NCI-H187 (cell line): Measurements from ENCODE around the gene SGSM1.
"Not testable (repeated sequence)": the region's sequence is repeated elsewhere in the genome, so short reads cannot be mapped to it uniquely, and the experiment has no call there.

Experiments used
- DNase-seq, 2 experiments: peaks; one replicate each; lab custom pipeline; 2025; lab: John Stamatoyannopoulos, UW

Gene SGSM1

DNA sequence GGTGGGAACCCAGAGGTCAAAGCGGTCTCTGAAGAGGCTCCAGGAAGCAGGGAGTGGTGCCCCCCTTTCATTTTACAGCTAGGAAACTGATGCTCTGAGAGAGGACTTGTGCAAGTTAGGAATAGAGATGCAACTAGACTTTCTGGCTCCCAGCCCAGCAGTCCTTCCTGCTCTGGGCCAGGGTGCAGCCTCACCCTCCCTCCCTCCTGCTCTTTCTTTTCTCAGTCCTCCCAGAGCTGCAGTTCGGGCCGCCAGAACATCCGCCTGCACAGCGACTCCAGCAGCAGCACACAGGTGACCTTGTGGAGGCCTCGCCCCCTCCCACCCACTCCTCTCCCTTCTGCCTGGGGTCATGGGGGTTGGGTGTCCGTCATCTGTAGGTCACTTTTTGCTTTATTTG is 89.0 kb downstream of the SGSM1 start:
- DNase-seq = no peak

DNA sequence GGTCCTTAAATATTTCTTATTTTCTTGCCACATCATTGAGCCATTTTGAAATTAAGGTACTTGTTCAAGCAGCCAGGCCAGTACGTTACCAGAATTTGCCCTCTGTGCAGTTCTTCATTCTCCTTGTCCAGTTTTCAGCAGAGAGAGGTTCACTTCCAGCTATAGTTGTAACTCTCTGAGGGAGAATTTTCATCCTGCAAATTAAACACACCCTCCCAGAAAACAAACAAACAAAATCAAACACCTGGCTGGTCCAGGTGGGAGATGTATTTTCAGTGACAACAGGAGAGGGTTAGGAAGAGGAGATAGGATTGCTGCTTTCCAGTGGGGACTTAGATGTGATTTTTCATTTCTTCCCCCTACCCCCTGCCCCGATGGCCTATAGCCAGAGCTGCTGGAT is 95.4 kb downstream of the SGSM1 start:
- DNase-seq = no peak

DNA sequence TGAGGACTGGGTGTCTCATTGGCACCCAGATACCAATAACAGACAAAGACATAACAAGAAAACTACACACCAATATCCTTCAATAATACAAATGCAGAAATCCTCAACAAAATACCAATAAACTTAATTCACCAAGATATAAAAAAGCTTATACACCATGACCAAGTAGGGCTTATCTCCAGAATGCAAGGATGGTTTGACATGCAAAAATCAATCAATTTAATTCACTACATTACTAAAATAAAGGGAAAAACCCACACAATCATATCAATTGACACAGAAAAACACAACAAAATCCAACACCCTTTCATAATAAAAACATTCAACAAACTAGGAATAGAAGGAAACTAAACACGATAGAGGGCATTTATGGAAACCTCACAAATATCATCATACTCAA is 99.9 kb downstream of the SGSM1 start:
- DNase-seq = no peak

DNA sequence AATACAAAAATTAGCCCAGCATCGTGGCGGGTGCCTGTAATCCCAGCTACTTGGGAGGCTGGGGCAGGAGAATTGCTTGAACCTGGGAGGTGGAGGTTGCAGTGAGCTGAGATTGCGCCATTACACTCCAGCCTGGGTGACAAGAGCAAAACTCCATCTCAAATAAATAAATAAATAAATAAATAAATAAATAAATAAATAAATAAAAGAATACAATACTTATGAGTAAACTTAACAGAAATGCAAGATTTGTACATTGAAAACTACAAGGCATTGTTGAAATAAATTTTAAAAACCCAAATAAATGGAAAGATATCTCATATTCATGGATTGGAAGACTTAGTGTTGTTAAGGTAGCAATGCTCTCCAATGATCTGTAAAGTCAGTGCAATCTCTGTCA is 101.1 kb downstream of the SGSM1 start:
- not testable (repeated sequence) for DNase-seq

DNA sequence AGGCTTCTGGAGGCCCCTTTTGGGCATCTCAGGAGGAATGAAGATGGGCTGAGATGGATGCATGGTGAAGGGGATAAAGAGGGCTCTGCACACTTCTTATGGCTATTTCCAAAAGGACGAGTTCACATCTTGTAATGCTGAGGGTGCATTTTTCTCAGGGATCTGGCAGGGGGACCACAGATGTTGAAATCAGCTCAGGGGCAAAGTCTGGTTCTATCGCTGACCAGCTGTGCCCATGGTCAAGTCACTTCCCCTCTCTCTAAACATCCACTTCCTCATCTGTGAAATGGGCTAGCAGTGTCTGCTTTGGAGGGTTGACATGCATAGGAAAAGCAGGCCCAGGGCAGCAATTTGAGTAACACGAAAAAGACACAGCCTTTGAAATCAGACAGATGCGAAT is 114.0 kb downstream of the SGSM1 start:
- DNase-seq = no peak

DNA sequence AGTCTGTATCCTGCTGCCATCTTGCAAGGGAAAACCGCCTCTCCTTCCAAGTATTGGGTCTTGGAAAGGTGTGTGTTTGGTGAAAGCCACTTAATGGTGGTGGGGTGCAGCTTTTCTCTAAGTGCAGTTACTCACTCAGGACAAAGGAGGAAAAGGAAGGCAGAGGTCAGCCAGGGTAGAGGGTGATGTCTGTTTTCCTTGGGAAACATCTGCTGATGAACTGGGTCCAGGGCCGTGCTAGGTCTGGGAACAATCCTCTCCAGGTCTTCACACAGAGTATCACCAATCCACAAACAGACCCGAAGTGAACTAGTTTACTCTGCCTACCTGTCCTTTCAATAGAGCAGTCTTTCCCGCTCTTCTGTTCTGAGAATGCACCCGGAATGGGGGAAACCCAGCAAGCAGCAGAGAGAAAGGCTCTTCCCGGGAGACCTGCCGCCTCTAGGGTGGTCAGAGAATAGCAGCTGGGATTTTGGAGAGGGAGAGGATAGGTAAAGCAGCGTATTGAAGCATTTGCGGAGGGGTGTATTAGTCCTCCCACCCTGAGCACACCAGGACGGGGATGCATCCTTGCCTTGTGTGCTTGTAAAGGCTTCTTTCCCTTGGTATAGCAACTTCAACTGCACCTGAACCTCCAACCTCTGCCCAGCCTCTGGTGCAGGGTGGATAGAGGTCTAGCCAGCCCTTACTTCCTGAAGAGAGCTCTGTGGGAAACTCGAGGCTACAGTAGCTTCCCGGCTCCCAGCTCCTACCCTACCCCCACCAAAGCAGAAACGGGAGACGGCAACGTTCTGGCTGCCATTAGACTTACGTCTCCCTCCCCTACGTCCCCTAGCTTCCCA is 119.8 kb downstream of the SGSM1 start:
- no peak for DNase-seq

DNA sequence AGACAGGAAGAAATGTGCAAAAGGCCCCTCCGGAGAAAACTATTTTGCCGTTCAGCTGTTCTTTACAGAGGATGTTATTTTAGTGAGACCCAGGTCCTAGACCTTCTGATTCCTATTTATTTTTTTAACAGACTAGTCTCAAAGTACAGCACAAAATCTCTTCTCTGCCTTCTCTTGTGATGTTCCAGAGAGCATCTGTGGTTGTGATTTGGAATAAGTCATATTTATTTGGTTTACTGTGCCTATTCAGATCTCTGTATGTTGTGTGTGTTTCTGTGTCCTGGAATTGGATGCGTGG is 120.4 kb downstream of the SGSM1 start:
- no peak for DNase-seq

DNA sequence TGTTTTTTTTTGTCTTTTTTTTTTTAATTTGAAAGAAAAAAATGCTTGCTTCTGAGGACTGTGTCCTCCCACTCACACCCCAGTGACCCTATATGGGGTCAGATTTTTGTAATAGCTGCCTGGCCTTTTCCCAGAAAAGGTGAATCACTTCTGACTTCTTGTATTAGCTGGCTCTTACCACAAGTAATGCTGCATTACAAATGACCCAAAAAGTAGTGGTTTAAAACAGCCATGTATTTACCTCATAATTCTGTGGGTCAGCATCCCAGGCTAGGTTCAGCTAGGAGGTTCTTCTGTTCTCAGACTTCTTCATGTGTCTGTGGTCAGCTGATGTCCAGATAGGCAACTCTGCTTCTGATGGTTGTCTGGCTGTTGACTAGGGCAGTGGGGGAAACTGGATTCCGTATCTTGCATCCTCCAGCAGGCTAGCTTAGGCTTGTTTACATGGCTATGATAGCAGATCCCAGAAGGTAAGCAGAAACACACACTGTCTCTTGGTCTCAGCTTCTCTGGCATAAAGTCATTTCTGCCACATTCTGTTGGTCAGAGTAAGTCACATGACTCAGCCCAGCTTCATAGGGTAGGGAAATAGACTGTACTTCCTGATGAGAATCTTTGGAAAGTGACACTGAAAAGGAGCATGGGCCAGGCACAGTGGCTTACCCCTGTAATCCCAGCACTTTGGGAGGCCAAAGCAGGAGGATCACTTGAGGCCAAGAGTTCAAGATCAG is 121.0 kb downstream of the SGSM1 start:
- no peak for DNase-seq

DNA sequence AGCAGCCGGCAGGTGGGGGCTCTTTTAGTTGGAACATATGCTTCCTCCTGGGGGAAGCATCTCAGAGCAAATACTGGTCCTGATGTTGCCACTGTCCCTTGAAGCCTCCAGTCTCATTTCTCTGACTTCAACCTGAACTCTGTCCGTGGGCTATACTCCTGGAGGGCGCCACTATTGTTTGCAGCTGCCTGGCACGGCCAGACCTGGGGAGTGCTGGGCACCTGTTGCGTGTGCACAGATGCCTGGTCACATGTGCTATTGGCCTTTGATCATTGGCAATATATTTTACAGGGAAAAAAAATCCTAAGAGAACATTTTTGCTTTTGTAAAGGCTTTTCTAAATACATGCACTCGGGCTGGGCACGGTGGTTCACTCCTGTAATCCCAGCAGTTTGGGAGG is 122.3 kb downstream of the SGSM1 start:
- DNase-seq = no peak

DNA sequence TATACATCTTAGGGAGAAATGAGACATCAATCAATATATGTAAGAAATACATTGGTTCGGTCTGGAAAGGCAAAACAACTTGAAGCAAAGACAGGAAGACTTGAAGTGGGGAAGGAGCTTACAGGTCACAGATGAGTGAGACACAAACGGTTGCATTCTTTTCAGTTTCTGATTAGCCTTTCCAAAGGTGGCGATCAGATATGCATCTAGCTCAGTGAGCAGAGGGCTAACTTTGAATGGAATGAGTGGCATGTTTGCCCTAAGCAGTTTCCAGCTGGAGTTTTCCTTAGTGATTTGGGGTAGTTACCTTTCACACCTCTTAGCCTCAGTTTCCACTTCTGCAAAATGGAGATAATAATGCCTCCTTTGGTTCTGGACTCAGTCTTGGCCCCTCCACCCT is 124.7 kb downstream of the SGSM1 start:
- DNase-seq = no peak

DNA sequence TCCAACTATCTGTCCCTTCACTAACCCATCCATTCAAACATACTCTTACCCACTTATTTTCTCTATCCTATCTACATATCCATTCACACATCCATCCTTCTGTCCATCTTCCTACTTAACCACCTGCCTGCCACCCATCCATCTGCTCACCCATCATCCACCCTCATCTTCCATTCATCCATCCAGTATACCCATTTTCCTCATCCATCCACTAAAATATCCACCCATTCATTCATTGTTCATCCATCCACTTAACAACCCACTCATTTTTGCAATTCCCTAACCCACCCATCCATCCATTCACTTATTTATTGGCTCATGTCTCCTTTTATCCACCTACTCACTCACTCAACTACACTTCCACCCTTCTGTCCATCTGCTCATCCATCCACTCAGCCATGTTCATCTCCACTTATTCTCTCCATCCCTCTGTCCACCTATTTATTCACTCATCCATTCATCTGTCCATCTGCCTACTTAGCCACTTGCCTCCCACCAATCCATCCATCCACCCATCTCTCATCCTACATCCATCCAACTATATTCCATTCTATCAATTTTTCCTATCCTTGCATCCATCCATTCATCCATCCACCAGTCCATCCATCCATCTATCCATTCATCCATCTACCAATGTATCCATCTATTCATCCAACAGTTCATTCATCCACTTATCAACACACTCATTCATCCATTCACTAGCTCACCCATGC is 129.9 kb downstream of the SGSM1 start:
- no peak for DNase-seq

DNA sequence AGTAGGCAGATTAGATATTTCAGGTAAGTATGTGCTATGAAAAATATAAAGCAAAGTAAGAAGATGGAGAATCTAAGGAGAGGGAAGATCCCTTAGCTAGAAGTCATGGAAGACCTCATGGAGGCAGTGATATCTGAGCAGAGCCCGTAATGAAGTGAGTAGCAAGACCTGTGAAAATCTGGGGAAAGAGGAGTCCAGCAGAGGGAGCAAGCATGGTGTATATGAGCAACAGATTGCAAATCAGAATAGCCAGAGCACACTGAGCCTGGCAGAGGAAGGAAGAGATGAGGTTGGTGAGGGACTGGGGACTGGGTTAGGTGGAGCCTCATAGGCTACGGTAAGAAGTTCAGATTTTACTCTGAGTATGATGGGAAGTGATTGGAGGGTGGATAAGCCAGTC is 131.1 kb downstream of the SGSM1 start:
- DNase-seq = no peak

DNA sequence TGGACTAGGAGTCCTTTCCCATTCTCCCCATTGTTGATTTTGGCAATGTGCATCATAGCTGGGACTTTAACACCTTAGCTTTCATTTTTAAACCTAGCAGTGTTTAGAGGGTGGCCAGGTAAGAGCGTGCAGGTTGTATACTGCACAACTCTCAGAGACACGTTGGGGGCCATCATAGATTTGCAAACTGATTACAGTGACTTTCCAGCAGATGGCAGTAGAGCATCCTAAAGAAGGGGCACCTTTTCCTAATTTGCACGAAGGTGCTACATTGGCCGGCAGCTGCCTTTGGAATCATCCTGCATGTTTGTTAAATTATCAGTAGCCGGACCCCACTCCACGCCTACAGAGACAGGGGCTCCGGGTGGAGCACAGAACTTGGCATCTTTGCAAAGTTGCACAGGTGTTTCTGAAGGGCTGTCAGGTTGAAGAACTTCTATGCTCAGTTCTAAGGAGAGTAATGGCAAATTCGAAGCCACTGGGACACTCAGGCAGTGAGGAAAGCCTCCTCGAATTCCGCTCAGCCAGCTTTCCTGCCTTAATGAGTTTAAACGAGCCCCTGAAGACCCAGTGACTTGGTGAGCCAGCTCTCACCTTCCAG is 132.8 kb downstream of the SGSM1 start:
- DNase-seq = no peak

DNA sequence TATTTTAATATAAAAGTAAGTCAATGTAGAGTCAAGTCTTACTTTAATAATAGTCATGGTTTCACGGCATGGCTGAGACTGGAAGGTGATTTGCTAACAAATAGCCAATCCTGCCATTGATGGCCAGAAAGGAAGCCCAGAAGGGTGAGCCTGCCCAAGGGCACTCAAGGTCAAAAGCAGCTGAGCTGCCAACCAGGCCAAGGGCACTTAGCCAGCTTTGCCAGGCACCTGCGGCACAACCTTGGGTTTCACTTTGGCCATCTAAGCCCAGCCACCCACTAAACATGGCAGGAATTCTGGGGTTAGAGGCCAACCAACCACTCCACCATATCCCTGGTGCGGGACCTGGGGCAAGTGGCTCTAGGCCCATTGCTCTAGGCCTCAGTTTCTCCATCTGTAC is 136.3 kb downstream of the SGSM1 start:
- no peak for DNase-seq

DNA sequence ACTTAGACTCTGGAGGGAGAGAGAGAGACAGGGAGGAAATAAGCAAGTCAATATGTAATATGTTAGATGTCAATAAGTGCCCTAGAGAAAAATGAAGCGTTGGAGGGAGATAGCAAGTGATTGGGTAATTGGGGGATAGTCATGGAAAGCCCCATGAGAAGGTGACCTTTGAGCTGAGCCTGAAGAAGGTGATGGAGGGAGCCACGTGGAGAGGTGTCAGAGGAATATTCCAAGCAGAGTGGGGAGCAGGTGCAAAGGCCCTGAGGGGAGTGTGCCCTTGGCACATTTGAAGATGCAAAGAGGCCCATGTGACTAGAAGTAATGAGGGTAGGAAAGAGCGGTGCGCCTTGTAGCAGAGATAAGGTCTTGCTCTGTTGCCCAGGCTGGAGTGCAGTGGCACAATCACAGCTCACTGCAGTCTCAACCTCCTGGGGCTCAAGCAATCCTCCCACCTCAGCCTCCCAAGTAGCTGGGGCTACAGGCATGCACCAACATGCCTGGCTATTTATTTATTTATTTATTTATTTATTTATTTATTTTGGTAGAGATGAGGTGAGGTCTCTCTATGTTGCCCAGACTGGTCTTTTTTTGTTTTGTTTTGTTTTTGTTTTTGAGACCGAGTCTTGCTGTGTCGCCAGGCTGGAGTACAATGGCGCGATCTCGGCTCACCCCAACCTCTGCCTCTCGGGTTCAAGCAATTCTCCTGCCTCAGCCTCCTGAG is 138.4 kb downstream of the SGSM1 start:
- DNase-seq = no peak

DNA sequence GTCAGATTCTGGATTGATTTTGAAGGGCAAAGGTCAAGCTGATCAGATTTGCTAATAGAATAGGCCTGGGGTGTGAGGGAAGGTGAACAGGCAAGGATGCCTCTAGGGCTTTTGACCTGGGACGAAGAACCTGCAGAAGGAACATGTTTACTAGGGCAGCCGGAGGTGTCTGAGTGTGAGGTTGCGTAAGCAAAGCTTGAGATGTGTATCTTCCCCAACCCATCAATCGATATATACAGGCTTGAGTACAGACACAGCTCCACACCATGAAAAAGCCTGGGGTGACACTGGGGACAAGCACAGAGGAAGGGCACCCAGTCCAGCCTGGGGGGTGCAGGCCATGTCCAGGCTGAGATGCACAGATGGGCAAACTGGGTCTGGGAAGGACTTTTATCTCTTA is 139.4 kb downstream of the SGSM1 start:
- DNase-seq = no peak

DNA sequence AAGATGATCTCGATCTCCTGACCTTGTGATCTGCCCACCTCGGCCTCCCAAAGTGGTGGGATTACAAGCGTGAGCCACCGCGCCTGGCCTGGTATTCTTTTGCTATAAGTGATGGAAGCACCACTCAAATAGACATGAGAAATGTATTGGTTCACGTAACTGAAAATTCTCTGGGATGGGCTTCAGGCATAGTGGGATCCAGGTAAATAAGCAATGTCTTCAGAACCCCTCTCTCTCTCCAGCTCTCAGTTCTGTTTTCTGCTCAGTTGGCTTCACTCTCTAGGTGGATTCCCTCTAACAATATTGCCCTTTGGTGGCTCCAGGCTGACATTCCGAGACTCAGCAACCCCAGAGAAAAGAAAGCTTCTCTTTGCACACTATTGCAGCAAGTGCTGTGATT is 141.4 kb downstream of the SGSM1 start:
- no peak for DNase-seq

DNA sequence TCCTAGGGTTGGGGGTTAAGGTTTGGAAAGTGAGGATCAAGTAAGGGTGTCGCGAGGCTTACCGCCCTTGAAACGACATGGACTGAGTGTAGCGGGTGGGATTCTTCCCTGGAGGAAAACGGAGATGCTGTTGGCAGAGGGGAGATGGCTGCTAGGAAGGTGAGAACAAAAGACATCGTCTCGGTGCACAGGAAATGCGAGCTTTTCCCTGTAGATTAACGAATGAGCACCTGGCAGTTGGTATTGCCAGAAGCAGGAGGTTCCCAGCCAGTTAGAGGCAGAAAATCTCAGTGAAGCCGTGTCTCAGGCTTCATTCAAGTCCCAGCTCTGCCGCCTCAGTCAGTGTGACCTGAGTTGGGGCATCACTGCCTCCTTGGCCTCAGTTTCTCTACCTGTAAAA is 141.9 kb downstream of the SGSM1 start:
- DNase-seq = no peak

DNA sequence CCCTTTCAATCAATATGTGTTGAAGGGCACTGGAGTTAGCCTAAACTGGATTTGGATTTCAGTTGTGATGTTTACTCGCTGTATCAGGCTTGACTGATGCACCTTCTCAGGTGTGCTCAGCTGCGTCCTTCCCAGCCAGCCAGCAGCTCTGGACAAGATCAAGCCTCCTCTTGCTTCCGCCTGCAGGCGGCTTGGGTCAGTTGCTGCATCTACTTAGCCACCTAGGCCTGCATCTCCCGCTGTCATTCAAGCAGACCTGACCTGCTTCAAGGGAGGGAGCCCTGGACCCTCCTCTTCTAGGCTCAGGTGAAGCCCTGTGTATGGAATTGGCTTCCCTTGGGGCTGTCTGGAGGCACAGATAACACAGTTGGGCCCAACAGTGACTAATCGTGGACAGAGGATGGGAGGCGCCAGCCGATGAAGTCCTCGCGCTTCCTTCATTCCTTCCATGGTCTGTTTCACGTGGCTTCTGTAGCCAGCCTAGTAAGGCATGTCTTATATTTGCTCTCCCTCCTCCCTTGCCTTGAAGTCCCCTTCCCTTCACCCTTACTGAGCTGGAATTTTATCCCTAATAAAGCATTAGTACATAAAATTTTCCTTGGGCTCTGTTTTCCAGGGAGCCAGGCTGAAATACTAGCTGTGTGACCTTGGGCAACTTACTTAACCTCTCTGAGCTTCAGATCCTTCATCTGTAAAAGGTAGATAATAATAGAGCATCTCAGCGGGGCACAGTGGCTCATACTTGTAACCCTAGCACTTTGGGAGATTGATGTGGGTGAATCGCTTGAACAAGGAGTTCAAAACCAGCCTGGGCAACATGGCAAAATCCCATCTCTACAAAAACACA is 142.6 kb downstream of the SGSM1 start:
- DNase-seq = no peak

DNA sequence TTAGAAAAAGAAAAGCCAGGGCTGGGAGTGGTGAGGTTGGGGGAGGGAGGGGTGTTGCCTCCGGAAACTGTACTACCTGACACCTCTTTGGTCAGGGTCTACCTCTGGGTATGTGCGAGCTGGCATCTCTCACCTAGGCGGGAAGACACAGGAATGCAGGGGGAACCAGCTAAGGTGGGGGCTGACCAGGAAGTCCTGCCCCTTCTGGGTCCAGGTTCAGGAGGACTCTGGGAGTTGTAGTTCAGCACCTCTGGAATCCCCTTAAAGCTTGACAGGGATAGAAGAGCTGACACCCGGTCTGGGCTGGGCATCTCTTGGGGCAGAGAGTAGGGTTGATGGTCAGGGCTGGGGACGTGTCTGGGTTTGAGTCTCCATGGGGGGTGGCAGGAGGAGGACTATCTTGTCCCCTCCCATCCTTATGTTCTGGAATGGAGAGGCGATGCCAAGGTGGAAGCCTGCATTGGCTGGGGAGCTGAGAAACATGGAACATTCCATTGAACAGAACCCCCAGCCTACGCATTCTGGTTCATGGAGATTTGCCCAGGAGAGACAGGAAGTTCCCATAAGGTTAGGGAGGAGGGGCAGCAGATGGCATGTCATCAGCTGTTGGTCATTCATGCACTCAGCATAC is 144.4 kb downstream of the SGSM1 start:
- DNase-seq = no peak
